Transverse colon (tissue), 4 donors: ENCODE measurements around the gene PTPA. TPM values are rescaled to one million over a fixed set of nuclear protein-coding genes. Genes with fewer than 3 reads are reported as not detected.

ENCODE experiments used
- DNase-seq: peaks from one replicate; pipeline ENCODE4 v3.0.0-alpha.2; 2019
- H3K27ac ChIP-seq, 4 donors: fragments of 200-600 bp; sonication (generic); 2 replicates each; pipeline ENCODE4 v1.5.1; 2016 to 2018; ENCODE audit warnings: inconsistent platforms in 4 of 4
- H3K27me3 ChIP-seq: fragments of 200-600 bp; sonication (generic); 2 replicates; pipeline ENCODE4 v1.5.1; 2017; ENCODE audit warnings: inconsistent platforms
- H3K36me3 ChIP-seq, 4 donors: fragments of 200-600 bp; sonication (generic); 2 replicates each; pipeline ENCODE4 v1.5.1; 2017 to 2019; ENCODE audit warnings: inconsistent platforms in 4 of 4
- H3K4me1 ChIP-seq, 4 donors: fragments of 200-600 bp; sonication (generic); 2 replicates each; pipeline ENCODE4 v1.5.1; 2017 to 2020; ENCODE audit warnings: inconsistent platforms in 4 of 4
- H3K4me3 ChIP-seq, 4 donors: fragments of 200-600 bp; sonication (generic); 1 replicate in 1 of 4; 2 replicates in 3 of 4; pipeline versions ENCODE4 v1.5.1 to v1.6.1; 2017 to 2019; ENCODE audit warnings: inconsistent platforms in 4 of 4
- H3K9me3 ChIP-seq, 2 donors: fragments of 200-600 bp; sonication (generic); 2 replicates each; pipeline ENCODE4 v1.5.1; 2017 to 2019; ENCODE audit warnings: inconsistent platforms in 2 of 2
- EP300 ChIP-seq: sonication (generic); formaldehyde crosslinking; IDR thresholded peaks from one replicate; pipeline ENCODE4 v1.6.1; 2017; ENCODE audit warnings: antibody characterized with exemption, low read depth
- POLR2A ChIP-seq: fragments of 450-650 bp; IDR thresholded peaks from one replicate; pipeline ENCODE4 v1.6.1; 2016; ENCODE audit warnings: antibody characterized with exemption, mild to moderate bottlenecking, moderate library complexity
- POLR2AphosphoS5 ChIP-seq, 3 donors: sonication (generic); formaldehyde crosslinking; IDR thresholded peaks; one replicate each; pipeline ENCODE4 v1.6.1; 2016; ENCODE audit warnings: antibody characterized with exemption in 3 of 3
- WGBS, 2 donors: methylation state at CpG; one replicate each; pipeline ENCODE4 v1.1.5; 2018; ENCODE audit warnings: low coverage in 1 of 2; 5-methylcytosine and 5-hydroxymethylcytosine counted together
- in situ Hi-C, 4 donors: fragments of 200-750 bp; cut with MboI; loops; one replicate each; pipeline versions ENCODE4 v1.15.0 to v1.15.1; 2017; ENCODE audit warnings: low sequenced_read_pairs in 3 of 4, low pct_ligation_motif_present in 1 of 4, low pct_unique_long_range_greater_than_20kb in 1 of 4
- intact Hi-C: fragments of 100-400 bp; cut with DNase I; formaldehyde crosslinking; loops from one replicate; pipeline ENCODE4 v1.15.1; 2023; ENCODE audit warnings: low total_unique reads
- total RNA-seq, 4 donors: library from RNA; depleted of rRNA; stranded (reverse); fragments of >200 nt; gene quantifications; one replicate each; pipeline ENCODE4 v1.1.0, GENCODE V29; 2016
- TF ChIP-seq, protein P1 (sequence below), 5 experiments: fragments of 200-600 bp in 3 of 5; fragments of 450-650 bp in 2 of 5; sonication (generic) in 3 of 5; IDR thresholded peaks; 1 replicate in 2 of 5; 2 replicates in 3 of 5; pipeline ENCODE4 v1.5.1; 2016 to 2017; ENCODE audit warnings: antibody characterized with exemption in 5 of 5, inconsistent platforms in 3 of 5, mild to moderate bottlenecking in 2 of 5, moderate library complexity in 1 of 5

The PTPA gene
- total RNA-seq, 4 donors from 2014 or later: 37.4 to 241 (median 66.5) TPM

DNA sequence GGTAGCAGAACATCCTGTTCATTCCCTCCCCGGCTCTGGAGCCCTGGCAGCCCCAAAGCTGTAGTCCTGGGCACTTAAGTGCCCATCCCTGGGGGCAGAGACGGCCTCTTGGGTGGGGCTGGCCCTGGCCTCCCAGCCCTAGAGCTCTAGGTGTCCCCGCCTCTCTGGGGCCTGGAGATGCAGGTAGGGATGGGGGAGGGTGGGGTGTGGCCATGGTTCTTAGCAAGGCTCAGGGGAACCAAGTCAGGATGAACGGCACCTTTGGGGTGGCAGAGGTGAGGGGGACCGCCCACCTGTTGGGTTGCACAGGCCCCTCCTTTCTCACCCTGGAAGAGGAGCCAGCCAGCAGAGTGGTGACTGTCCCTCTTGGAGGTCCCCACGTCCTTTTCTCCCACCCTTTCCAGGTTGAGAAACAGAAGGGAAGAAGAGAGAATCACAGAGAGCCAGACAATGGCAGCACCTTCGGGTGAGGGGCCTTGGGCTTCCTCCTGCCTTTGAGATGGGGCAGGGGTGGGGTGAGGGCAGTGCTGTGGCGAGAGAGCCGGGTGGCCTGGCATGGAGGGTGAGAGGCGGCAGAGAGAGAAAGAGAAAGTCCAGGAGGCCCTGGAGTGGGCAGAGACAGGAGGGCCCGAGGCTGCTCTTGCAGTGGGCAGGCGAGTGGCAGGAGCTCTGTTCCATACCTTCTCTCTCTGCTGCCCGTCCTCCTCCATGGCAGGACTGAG, 3.0 kb upstream of the PTPA start:
- no peak for TF ChIP-seq POLR2AphosphoS5 (IDR thresholded peaks at IDR 0.05)
- TF ChIP-seq, protein P1, sequence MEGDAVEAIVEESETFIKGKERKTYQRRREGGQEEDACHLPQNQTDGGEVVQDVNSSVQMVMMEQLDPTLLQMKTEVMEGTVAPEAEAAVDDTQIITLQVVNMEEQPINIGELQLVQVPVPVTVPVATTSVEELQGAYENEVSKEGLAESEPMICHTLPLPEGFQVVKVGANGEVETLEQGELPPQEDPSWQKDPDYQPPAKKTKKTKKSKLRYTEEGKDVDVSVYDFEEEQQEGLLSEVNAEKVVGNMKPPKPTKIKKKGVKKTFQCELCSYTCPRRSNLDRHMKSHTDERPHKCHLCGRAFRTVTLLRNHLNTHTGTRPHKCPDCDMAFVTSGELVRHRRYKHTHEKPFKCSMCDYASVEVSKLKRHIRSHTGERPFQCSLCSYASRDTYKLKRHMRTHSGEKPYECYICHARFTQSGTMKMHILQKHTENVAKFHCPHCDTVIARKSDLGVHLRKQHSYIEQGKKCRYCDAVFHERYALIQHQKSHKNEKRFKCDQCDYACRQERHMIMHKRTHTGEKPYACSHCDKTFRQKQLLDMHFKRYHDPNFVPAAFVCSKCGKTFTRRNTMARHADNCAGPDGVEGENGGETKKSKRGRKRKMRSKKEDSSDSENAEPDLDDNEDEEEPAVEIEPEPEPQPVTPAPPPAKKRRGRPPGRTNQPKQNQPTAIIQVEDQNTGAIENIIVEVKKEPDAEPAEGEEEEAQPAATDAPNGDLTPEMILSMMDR (IDR thresholded peaks at IDR 0.05): no peak
- 76 to 81% methylated on average over 8 to 12 of the region's 13 CpGs for WGBS, 2 donors
- intact Hi-C loops (no loop called here), in situ Hi-C loops (no loop called here)
- Histone ChIP-seq H3K4me1 (peaks cover 18 to 38% (median 30%) of the 10 kb centered on the region in 4 donors), H3K9me3 (no peaks in the 10 kb centered on the region), H3K27me3 (no peaks in the 10 kb centered on the region), H3K36me3 (peaks cover 0 to 6% (median 0%) of the 10 kb centered on the region in 4 donors), H3K4me3 (no peak overlapping the region), H3K27ac (peak overlapping the region in 2 of 4 donors; percentile 14 to 96)
- DNase-seq: no peak

DNA sequence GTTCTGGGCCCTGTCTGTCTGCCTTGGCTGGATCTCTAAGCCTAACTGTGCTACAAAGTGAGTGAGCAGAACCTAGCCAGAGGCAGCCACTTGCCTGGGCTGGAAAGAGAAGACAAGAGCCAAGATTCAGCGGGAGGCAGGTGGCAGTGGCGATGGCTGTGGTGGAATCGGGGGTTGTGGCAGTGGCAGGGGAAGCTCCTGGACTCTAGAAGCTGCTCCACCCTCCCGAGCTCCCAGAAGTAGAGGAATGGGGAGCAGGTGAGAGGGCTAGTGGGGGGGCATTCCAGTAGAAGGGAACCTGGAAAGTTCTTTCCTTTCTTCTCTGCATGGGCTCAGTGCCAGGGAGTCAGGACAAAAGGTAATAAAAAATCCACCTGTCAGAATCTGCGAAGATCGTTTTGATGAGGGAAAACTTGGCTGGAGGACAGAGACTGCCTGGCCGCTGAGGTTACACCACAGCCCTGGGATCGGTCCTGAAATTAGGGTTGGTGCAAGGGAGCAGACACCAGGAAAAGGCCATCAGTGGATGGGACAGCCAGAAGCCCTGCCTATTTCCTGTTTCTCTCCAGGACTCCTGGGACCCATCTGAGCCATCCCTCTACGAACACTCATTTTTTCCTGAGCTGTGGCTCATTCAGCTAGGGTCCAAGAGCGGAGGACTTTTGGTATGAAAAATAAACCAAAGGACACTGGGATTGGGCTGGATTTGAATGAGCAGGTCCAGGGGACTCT, 2.2 kb upstream of the PTPA start:
- intact Hi-C loops (no loop called here), in situ Hi-C loops (no loop called here)
- Histone ChIP-seq H3K4me1 (peaks cover 18 to 43% (median 34%) of the 10 kb centered on the region in 4 donors), H3K36me3 (peaks cover 0 to 6% (median 0%) of the 10 kb centered on the region in 4 donors), H3K27ac (peak overlapping the region; percentile 96 to 99 (median 96)), H3K9me3 (no peaks in the 10 kb centered on the region), H3K27me3 (no peaks in the 10 kb centered on the region), H3K4me3 (peak overlapping the region in 1 of 4 donors; percentile 96)
- WGBS, 2 donors: 51 to 67% methylated on average over 1 to 10 of the region's 10 CpGs
- TF ChIP-seq, protein P1 (IDR thresholded peaks at IDR 0.05): no peak
- TF ChIP-seq EP300 (no peak), POLR2A (no peak), POLR2AphosphoS5 (IDR thresholded peaks at IDR 0.05) (no peak)
- peak; percentile 66 for DNase-seq

DNA sequence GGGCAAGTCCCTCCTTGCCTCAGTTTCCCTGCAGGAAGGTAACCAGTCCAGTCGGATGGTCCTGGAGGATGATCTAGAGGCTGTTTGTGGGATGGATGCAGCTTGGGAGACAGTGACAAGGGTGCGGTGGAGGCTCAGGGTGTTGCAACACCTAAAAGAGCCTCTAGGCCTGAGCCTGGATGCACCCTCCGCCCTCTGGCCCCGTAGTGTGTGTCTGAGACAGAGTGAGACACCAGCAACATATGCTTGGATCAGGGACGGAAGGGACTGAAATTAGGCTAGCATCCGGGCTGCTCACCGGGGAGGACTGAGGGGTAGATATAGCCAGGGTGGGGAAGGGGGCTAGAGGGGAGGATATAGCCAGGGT, 1.7 kb upstream of the PTPA start:
- H3K4me3 ChIP-seq: peak overlapping the region in 3 of 4 donors; percentile 86 to 96 (median 89)
- no peaks in the 10 kb centered on the region for H3K27me3 ChIP-seq
- H3K27ac ChIP-seq: peak overlapping the region; percentile 96 to 99 (median 96)
- intact Hi-C loops: no loop called here
- H3K9me3 ChIP-seq: no peaks in the 10 kb centered on the region
- peaks cover 0 to 6% (median 0%) of the 10 kb centered on the region in 4 donors for H3K36me3 ChIP-seq
- WGBS, 2 donors: 62% methylated on average over 7 of the region's 7 CpGs; no CpG with 5 or more reads in 1 of the 2 donors
- in situ Hi-C loops: no loop called here
- TF ChIP-seq POLR2A: no peak
- TF ChIP-seq, protein P1 (IDR thresholded peaks at IDR 0.05): peak in 1 of 5 experiments; percentile 26
- peaks cover 18 to 49% (median 38%) of the 10 kb centered on the region in 4 donors for H3K4me1 ChIP-seq
- peak; percentile 49 for DNase-seq

DNA sequence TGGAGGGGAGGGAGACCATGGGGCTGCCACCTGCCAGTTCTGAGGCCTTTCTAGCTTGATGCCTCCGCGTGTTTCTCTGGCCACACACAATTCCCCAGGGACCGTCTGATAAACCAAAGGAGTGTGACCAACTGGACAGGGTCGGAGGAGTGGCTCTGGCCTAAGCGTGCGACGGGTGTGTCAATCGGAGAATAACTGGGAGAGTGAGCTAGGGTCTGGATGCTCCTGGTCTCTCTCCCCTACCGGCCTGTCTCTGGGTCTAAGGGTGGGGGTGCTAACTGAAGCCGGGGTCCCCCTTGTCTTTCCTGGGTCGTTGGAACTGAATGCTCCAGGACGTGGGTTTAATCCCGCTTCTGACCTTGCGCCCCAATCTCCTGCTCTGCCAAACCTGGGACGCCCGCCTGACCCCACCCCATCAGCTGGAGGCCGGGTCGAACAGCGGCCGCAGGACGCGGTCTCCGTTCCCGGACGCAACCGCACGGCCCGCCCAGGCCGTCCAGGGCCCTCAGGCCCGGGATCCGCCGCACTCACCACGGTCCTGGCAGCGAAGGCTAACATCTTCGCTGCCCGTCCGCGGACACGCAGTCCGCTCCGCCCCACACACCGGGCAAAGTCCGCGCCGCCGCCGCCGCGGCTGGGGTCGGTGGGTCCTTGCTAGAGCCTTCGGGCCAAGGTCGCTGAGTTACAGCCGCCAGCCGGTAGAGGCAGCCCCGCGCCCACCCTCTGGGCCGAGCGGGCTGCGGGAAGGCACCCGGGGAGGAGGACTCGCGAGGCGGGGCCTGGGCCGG, 1.1 kb upstream of the PTPA start:
- intact Hi-C loops: no loop called here
- H3K4me3 ChIP-seq: peak overlapping the region; percentile 86 to 96 (median 88)
- H3K9me3 ChIP-seq: no peaks in the 10 kb centered on the region
- H3K27me3 ChIP-seq: no peaks in the 10 kb centered on the region
- DNase-seq: peak; percentile 32
- WGBS, 2 donors: 4% methylated on average over 39 of the region's 64 CpGs; no CpG with 5 or more reads in 1 of the 2 donors
- peak overlapping the region; percentile 96 to 99 (median 96) for H3K27ac ChIP-seq
- TF ChIP-seq POLR2AphosphoS5 (IDR thresholded peaks at IDR 0.05): peak in 1 of 3 donors; percentile 21
- TF ChIP-seq, protein P1 (IDR thresholded peaks at IDR 0.05): no peak
- H3K4me1 ChIP-seq: peaks cover 18 to 55% (median 41%) of the 10 kb centered on the region in 4 donors
- in situ Hi-C loops: no loop called here
- peaks cover 0 to 6% (median 0%) of the 10 kb centered on the region in 4 donors for H3K36me3 ChIP-seq
